ENCODE results near the gene PODXL2. TPM values are rescaled to one million over a fixed set of nuclear protein-coding genes. Genes with fewer than 3 reads are reported as not detected.

PODXL2 gene
- total RNA-seq, 3 donors from 2014 or later: 3.4 to 5.9 (median 4.3) TPM

GRCh38 chr3:127688022-127688415, 59.0 kb downstream of the PODXL2 start:
- no peaks in the 10 kb centered on the region for H3K36me3 Mint-ChIP-seq (ENCODE audit: insufficient read depth)
- DNase-seq (no peak), ATAC-seq (no peak)
- H3K4me1 Mint-ChIP-seq (ENCODE audit: low read depth): peaks cover 10% of the 10 kb centered on the region
- no peak overlapping the region for H3K4me3 Mint-ChIP-seq
- no peaks in the 10 kb centered on the region for H3K9me3 Mint-ChIP-seq
- no peaks in the 10 kb centered on the region for H3K27me3 Mint-ChIP-seq (ENCODE audit: low read depth)

- DNase-seq (no peak), ATAC-seq (no peak)
- Mint-ChIP-seq H3K4me1 (ENCODE audit: low read depth) (peaks cover 8% of the 10 kb centered on the region), H3K4me3 (no peak overlapping the region), H3K27me3 (ENCODE audit: low read depth) (no peaks in the 10 kb centered on the region), H3K9me3 (no peaks in the 10 kb centered on the region), H3K36me3 (ENCODE audit: insufficient read depth) (no peaks in the 10 kb centered on the region)
Observed at GRCh38 chr3:127688416-127689265, 59.7 kb downstream of the PODXL2 start.

DNA sequence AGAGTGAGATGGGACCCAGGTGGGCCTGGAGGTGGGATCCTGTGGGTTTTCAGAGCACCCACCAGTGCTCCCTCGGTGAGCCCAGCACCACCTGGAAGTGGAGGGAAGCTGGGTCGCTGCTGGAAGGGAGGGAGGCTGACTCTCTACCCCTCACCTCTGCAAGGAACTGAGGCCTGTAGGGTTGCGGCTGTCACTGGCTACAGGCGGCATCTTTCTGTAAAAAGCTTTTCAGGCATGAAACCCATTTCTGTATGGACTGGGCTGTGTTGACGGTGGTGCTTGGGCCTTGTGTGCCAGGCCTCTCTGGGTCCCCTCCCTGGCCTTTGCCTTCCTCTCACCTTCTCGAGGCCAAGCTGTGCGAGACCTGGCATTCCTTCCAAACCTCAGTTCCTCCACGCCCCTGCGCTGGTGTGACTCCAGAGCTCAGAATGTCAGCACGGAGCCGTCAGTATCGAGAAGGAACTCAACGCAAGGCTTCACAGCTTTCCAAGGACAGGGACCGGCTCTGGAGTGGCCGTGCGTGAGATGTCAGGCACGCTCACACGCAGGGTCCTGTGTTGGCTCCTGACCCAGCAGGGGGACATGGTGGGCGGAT, 60.4 kb downstream of the PODXL2 start:
- Mint-ChIP-seq H3K4me3 (no peak overlapping the region), H3K9me3 (no peaks in the 10 kb centered on the region), H3K27me3 (ENCODE audit: low read depth) (no peaks in the 10 kb centered on the region), H3K36me3 (ENCODE audit: insufficient read depth) (no peaks in the 10 kb centered on the region), H3K4me1 (ENCODE audit: low read depth) (peaks cover 2% of the 10 kb centered on the region)
- DNase-seq (no peak), ATAC-seq (no peak)

DNA sequence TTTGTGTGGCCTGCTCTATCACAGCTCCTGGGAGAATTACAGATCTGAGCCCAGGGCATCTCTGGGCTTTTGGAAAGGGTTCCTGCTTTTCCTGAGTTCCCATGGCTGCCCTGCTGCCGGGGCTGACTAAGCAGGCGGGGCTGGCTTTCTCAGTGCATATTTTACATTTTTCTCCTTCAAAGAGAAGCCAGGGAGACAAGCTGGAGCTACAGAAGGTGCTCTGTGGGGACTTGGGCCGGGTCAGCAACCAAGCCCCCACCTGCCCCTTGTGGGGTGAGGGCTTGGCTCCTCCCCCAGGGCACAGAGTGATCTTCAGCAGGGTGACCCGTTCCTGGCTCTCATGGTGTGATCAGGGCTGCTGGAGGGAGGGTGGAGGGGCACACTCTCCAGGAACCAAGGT, 61.1 kb downstream of the PODXL2 start:
- Mint-ChIP-seq H3K9me3 (no peaks in the 10 kb centered on the region), H3K4me3 (no peak overlapping the region), H3K4me1 (ENCODE audit: low read depth) (no peaks in the 10 kb centered on the region), H3K36me3 (ENCODE audit: insufficient read depth) (no peaks in the 10 kb centered on the region), H3K27me3 (ENCODE audit: low read depth) (no peaks in the 10 kb centered on the region)
- DNase-seq: no peak
- no peak for ATAC-seq

DNA sequence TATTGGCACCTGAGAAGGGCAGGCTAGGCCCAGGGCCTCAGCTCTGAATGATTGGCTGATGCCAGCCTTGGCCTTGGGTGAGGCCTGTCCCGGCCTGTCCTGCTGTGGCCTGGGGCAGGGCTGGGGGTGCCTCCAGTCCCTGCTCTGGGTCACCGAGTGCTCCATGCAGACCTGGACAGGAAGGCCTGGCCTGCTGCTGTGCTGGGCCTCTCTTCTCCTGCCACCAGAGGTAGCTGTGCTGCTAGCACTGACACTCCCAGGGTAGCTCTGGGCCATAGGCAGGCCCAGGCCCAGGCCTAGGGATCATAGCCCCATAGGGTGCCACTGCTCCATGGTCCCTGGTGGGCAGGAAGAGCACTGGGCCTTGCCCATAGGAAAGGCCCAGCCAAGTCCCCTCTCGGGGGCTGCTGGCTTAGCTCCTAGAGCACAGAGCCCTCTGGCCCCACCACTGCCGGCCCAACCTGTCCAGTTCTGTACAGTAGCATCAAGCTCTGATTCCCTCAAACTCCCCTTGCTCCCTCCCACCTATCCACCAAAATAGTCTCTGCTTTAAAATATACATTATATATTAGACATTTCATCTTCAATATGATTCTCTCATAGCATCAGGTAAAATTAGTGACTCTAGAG, 62.0 kb downstream of the PODXL2 start:
- ATAC-seq: no peak
- H3K4me1 Mint-ChIP-seq (ENCODE audit: low read depth): no peaks in the 10 kb centered on the region
- no peaks in the 10 kb centered on the region for H3K9me3 Mint-ChIP-seq
- DNase-seq: no peak
- no peak overlapping the region for H3K4me3 Mint-ChIP-seq
- H3K27me3 Mint-ChIP-seq (ENCODE audit: low read depth): no peaks in the 10 kb centered on the region
- H3K36me3 Mint-ChIP-seq (ENCODE audit: insufficient read depth): no peaks in the 10 kb centered on the region

DNA sequence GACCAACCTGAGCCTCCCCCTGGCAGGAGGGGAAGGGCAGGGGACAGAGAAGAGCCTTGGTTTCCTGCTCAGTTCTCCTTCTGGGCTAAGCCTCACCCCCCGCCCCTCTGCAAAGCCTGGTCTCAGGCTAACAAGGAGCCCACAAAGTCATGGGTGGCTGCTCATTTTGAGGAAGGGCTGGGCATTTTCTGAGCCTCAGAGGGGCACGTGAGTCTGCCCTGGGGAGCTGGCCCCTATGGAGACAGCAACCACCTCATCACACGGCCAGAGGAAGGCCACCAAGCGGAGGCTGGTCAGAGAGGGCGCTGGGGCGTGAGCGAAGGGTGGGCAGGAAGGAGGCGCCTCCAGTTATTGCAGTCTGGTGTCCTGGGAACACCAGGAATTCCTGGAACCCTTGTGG, 62.5 kb downstream of the PODXL2 start:
- Mint-ChIP-seq H3K9me3 (no peaks in the 10 kb centered on the region), H3K27me3 (ENCODE audit: low read depth) (no peaks in the 10 kb centered on the region), H3K36me3 (ENCODE audit: insufficient read depth) (no peaks in the 10 kb centered on the region), H3K4me1 (ENCODE audit: low read depth) (no peaks in the 10 kb centered on the region), H3K4me3 (no peak overlapping the region)
- ATAC-seq: no peak
- no peak for DNase-seq

- Mint-ChIP-seq H3K27me3 (ENCODE audit: low read depth) (no peaks in the 10 kb centered on the region), H3K4me1 (ENCODE audit: low read depth) (no peaks in the 10 kb centered on the region), H3K4me3 (no peak overlapping the region), H3K9me3 (no peaks in the 10 kb centered on the region), H3K36me3 (ENCODE audit: insufficient read depth) (no peaks in the 10 kb centered on the region)
- DNase-seq: no peak
- ATAC-seq: no peak
Observed at GRCh38 chr3:127691974-127692373, 63.0 kb downstream of the PODXL2 start.

DNA sequence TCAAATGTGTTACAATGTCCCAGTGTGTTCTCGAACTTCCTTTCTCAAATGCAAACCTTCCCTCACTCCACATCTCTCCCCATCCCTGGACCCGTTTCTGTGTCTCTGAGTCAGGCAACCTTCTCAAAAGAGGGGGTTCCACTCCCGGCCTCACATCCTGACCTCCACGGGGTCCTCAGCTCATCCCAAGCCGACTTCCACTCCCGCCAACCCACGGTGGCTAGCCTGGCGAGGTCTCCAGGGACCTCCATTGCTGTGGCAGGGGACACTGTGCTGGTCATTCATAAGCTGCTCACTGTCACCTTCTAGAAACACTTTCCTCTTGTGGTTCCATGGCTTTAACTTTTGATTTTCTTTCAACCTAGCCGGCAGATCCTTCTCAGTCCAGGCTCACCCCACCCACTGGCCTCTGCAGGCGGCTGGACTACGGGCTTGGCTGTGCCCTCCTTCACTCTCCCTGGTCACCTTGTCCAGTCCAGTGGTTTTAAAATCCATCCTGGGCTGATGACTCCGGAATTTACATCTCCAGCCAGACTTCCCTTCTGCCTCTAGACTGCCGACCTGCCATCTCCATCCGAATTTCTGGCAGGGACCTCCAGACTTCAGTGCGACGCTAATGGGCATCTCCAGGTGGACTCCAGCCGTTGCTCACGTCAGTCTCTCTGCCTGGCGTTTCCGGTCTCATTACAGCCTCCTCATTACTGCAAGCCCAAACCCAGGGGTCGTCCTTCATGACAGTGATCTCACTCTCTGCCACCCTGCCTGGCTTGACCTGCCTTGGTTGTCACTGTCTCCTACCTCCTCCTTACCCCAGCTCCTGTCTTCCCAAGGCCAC, 63.7 kb downstream of the PODXL2 start:
- Mint-ChIP-seq H3K4me3 (no peak overlapping the region), H3K9me3 (no peaks in the 10 kb centered on the region), H3K4me1 (ENCODE audit: low read depth) (peaks cover 3% of the 10 kb centered on the region), H3K36me3 (ENCODE audit: insufficient read depth) (no peaks in the 10 kb centered on the region), H3K27me3 (ENCODE audit: low read depth) (no peaks in the 10 kb centered on the region)
- DNase-seq: no peak
- no peak for ATAC-seq

- H3K4me1 Mint-ChIP-seq (ENCODE audit: low read depth): peaks cover 3% of the 10 kb centered on the region
- ATAC-seq (no peak), DNase-seq (no peak)
- no peak overlapping the region for H3K4me3 Mint-ChIP-seq
- no peaks in the 10 kb centered on the region for H3K27me3 Mint-ChIP-seq (ENCODE audit: low read depth)
- H3K36me3 Mint-ChIP-seq (ENCODE audit: insufficient read depth): no peaks in the 10 kb centered on the region
- H3K9me3 Mint-ChIP-seq: no peaks in the 10 kb centered on the region
Observed at GRCh38 chr3:127693336-127693843, 64.4 kb downstream of the PODXL2 start.

GRCh38 chr3:127694467-127695215, 65.7 kb downstream of the PODXL2 start:
- H3K4me3 Mint-ChIP-seq: no peak overlapping the region
- DNase-seq: peak; percentile 33
- H3K36me3 Mint-ChIP-seq (ENCODE audit: insufficient read depth): no peaks in the 10 kb centered on the region
- peaks cover 3% of the 10 kb centered on the region for H3K4me1 Mint-ChIP-seq (ENCODE audit: low read depth)
- peak; percentile 44 to 68 for ATAC-seq
- no peaks in the 10 kb centered on the region for H3K9me3 Mint-ChIP-seq
- H3K27me3 Mint-ChIP-seq (ENCODE audit: low read depth): no peaks in the 10 kb centered on the region

- no peaks in the 10 kb centered on the region for H3K27me3 Mint-ChIP-seq (ENCODE audit: low read depth)
- H3K36me3 Mint-ChIP-seq (ENCODE audit: insufficient read depth): no peaks in the 10 kb centered on the region
- H3K4me3 Mint-ChIP-seq: no peak overlapping the region
- H3K9me3 Mint-ChIP-seq: no peaks in the 10 kb centered on the region
- peaks cover 3% of the 10 kb centered on the region for H3K4me1 Mint-ChIP-seq (ENCODE audit: low read depth)
- DNase-seq (no peak), ATAC-seq (peak; percentile 78)
Observed at GRCh38 chr3:127697551-127698240, 68.7 kb downstream of the PODXL2 start.

DNA sequence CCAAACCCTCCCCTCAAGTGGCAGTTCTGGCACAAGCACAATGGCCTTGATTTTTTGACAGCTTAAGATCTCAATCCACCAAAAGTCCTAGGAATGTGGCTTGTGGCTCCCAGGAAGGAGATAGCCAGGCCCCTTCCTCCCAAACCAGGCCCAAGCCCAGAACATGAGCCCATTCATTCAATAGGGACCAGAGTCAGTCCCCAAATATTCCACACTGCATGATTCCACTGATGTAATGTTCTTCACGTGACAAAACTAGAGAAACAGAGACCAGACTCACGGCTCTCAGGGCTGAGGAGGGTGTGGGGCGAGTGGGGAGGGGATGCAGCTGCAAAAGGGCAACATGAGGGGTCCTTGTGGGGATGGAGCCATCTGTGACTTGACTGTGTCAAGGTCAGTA, 69.3 kb downstream of the PODXL2 start:
- ATAC-seq: no peak
- no peak overlapping the region for H3K4me3 Mint-ChIP-seq
- peaks cover 3% of the 10 kb centered on the region for H3K4me1 Mint-ChIP-seq (ENCODE audit: low read depth)
- peaks cover 1% of the 10 kb centered on the region for H3K27me3 Mint-ChIP-seq (ENCODE audit: low read depth)
- DNase-seq: no peak
- no peaks in the 10 kb centered on the region for H3K36me3 Mint-ChIP-seq (ENCODE audit: insufficient read depth)
- H3K9me3 Mint-ChIP-seq: peaks cover under 1% of the 10 kb centered on the region
